Body of pancreas (tissue), 4 donors: ENCODE data around the gene PRPS2.

ENCODE experiments used
- CTCF ChIP-seq, 7 experiments: fragments of 450-650 bp in 4 of 7; fragments of 200-600 bp in 3 of 7; sonication (generic) in 3 of 7; IDR thresholded peaks; one replicate each; pipeline ENCODE4 v1.5.1; 2016 to 2019; ENCODE audit warnings: antibody characterized with exemption in 7 of 7
- POLR2A ChIP-seq, 3 donors: fragments of 450-650 bp; IDR thresholded peaks; one replicate each; pipeline ENCODE4 v1.6.1; 2016; ENCODE audit warnings: antibody characterized with exemption in 3 of 3, mild to moderate bottlenecking in 2 of 3

- TF ChIP-seq CTCF (IDR thresholded peaks at IDR 0.05) = no peak
- TF ChIP-seq POLR2A (IDR thresholded peaks at IDR 0.05) = no peak
These were observed 7.9 kb downstream of the PRPS2 start for GRCh38 chrX:12799118-12799517.
